GM19455 (cell line): ENCODE data around the gene E2F4.

Experiments
- ATAC-seq: cut with Tn5 transposase; IDR thresholded peaks from one replicate; pipeline ENCODE4 v1.9.1; 2021; ENCODE audit not compliant: unreplicated experiment

The E2F4 gene

DNA sequence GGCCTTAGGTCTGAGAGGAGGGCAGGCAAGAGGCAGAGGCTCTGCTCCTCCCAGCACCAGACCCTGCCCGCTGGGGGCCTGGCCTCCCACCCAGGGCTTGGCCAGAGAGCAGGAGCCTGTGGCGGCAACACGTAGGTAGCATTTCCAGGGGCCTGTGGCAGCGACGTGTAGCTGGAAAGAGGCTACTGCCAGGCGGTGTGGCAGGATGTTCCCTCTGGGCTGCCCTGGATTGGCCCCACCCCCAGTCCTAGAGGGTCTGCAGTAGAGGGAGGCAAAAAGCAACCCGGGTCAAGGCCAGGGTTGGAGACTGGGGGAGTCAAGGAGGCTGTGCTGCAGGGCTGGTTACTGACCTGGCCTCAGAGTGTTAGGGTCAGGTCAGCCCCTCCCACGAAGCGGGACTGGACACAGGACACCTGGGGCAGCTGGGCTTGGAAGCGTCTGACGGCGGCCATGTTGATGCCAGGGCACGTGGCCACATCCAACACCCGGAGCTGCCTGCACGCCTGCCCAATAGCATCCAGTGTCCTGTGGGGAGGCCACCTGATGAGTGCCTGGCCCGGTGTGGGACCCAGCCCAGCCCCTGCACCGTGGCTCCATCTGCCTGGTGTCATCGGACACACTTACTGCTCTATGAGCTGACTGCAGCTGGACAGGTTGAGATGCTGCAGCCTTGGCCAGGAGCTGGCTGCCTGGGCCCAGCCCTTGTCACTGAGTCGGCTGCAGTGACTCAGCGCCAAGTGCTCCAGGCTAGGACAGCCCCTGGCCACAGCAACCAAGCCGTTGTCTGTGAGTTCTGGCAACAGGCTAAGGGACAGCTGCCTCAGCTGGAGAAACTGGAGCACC, 15.5 kb downstream of the E2F4 start:
- no peak for ATAC-seq

DNA sequence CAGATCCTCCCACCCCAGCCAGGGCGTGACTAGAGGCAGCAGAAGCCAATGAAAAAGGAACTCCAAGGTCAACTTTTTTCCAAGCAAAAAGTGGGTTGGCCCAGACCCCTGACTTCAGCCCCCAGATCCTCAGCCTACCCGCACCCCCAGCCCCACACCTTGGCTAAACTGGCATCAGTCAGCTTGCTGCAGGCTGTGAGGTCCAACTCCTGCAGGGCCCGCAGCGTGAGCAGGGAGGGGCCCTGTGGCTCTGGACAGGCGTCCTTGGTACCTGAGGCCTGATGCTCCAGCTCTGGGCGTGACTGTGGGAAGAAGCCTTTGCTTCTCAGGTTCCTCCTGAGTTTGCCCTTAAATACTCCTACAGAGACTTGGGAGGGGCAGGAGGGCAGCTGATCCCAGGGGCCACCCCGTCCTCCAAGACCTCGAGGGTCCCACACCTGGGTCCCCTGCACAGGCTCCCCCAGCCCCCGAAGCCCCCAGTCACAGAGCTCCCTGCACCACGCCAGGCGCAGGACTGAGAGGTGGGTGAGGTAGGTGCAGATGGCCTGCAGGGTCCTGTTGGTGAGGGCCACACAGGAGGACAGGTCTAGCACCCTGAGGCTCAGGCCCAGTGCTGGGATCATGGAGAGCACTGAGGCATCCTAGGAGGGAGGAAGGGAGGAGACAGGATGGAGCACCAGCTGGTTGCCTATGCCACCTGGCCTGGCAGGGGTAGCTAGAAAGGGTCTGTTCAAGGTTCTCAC, 16.4 kb downstream of the E2F4 start:
- ATAC-seq: no peak

DNA sequence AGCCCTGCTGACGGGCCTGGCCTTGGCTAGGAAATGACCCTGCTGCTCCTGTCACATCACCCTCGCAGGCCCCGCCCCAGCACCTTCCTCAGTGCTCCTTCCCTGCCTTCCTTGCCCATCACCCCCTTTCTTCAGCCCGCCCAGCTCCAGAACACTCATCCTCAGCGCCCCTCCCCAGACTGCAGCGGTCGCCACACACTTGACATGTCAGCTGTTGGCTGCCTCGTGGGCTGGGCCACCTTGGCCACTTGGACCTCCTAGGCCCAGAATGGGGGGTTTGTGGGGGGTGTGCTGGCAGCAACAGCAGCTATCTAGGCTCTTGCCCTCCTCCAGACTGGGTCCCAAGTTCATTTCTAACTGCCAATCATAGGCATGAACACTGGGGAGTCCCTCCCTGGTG, 17.6 kb downstream of the E2F4 start:
- ATAC-seq: no peak

DNA sequence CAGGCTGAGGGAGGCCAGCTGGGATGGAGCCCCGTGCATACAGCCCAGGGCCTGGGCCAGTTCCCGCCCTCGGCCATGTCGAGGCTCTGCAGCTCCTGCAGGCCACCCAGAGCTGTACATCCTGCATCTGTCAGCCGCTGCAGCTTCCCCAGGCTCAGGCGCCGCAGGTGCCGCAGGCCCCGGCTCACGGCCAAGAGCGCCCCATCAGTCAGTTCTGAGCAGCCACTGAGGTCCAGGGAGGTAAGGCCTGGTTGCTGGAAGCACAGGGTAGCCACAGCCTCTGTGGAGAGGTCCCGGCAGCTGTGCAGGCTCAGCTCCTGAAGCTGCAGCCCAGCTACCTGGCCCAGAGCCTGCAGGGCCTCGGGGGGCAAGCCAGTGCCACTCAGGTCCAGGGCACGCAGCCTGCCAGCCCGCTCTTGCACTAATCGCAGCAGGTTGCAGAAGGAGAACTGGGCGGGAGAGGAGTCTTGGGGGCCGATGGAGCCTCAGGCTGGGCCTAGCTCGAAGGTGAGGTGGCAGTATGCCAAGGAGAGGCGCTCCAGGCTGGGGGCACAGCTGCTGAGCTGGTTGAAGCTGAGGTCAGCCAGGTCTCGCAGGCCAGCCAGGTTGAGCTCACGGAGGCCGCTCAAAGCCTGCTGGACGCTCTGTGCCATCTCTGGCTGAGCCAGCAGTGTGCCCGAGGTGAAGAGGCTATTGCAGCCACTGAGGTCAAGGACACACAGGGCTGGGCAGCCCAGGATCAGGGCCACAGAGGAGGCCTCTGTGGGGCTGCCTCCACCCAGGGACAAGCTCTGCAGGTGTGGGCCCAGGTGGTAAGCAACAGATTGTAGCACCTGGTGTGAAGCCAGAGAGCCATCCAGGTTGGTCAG, 18.3 kb downstream of the E2F4 start:
- ATAC-seq: no peak

DNA sequence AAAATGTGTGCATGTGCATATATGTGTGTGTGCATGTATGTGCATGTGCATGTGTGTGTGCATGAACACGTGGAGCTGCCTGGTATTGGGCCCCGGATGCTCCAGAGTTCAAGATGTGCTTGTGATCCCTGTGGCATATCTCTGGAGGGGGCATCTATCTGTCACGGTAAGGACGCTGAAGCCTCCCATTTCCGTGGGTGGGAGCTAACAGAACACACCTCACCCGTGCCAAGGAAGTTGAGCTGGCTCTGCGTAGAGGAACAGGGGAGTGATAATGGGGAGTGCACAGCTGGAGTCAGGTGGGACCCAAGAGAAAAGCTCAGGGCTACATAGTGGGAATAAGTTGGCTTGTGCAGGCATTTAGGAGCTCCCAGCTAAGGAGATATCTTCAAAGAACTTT, 19.7 kb downstream of the E2F4 start:
- ATAC-seq: no peak

DNA sequence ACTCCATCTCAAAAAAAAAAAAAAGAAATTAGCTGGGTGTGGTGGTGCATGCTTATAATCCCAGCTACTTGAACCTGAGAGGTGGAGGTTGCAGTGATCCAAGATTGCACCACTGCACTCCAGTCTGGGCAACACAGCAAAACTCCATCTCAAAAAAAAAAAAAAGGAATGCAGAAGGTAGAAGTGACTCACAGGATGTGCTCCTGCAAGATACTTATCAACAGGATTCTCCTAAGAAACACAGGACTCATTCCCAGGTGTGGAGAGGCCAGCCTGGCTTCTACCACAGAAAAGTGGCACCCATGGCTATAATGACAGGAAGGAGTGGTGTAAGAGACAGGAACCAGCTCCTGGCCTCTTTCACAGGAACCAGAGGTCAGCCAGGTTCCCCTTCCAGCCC, 20.8 kb downstream of the E2F4 start:
- ATAC-seq: no peak

DNA sequence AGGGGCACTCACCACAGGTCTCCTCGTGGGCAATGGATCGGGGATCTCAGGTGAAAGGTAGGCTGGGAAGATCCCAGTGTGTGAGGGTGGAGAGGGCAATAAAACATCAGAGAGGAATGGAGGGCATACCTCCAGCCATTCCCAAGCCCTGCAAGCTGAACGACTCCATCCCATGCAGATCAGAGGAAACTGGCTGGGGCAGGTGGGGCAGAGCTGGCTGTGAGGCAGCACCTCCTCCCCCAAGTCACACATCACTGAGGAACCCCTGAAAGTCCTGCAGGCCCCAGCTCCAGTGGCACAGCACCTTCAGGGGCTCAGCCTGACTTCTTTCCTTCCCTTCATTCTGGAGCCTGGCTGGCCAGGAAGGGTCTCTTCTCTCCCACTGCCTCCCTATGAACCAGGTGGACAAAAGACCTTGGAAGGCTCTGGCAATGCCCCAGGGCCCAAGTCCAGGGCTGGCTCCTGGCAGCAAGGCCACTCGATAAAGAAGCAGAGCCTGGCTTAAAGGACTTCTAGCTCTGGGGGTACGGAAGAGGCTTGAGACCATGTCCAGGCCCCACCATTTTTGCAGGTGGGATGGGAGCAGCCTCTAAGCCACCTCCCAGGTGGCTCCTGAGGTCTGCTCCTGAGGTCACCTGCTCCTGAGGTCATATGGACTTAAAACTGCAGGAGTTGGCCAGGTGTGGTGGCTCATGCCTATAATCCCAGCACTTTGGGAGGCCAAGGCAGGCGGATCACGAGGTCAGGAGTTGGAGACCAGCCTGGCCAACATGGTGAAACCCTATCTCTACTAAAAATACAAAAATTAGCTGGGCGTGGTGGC, 21.5 kb downstream of the E2F4 start:
- ATAC-seq: no peak

DNA sequence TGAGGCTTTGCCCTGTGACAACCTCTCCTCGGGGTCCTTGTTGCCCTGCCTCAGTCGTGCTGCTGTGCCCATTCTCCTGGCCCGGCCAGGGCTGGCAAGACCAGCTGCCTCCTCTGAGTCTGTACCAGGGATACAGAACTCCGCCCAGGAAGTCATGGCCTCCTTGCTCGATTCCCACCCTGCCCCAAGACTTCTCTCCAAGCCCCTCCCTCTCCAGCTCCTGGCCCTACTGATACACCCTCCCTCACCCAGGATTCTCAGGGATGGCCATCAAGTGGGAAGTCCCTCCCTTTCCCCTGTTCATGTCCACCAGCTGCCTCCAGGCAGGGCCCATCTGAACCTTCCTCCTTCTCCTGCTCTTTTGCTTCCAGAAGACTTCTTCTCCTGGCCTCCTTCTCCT, 23.8 kb downstream of the E2F4 start:
- ATAC-seq: no peak

DNA sequence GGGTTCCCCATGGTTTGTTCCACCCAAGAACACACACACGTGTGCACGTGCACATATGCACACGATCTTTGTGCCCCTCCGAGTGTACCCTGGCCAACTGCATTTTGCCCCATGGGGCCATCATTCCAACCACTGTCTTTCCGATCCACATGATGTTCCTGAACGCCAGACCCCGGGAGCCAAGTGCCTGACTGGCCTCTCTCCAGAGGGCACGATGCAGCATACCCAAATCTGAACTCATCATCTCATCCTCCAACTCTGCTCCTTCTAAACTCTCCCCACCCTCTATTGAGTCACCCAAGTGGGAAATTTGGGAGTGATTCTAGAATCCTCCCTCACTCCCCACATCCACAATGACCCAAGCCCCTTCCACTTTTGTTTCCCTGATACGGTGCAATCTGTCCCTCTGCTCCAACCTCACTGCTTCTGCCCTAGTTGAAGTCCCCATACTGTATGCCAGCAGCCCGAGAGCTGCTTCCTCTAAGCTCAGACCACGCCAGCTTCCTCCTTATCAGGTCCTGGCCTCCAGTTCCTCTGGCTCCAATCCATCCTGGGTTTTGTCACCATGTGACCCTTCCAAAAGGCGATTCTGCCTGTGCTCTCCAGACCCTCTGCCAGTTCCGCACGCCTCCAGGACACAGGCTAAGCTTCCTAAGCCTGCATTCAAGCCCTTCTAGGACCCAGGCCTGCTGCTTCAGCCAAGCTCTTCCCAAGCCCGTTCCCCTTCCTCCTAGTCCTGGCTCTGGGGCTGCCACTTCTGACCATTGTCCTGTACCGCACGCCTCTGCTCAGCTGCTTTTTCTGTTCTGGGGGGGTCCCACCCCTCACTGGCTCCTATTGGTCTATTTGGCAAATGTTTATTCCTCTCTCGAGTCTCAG, 24.9 kb downstream of the E2F4 start:
- ATAC-seq: no peak

DNA sequence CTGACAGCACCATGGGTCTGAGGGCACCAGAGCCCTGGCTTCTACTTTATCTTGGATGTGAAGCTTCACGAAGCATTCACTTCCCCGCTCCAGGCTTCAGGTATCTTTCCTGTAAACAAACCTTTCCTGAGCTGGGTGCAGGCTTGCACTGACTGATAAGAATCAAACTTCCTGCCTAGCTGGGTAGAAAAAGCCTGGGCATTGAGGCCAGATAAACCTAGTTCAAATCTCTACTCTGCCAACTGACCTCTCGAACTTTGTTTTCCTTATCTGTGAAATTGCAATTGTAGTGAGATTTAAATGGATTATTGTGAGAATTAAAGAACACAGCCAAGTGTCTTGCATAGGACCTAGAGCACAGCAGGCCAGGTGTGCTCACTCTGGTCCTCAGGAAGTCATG, 32.0 kb downstream of the E2F4 start:
- ATAC-seq: no peak

DNA sequence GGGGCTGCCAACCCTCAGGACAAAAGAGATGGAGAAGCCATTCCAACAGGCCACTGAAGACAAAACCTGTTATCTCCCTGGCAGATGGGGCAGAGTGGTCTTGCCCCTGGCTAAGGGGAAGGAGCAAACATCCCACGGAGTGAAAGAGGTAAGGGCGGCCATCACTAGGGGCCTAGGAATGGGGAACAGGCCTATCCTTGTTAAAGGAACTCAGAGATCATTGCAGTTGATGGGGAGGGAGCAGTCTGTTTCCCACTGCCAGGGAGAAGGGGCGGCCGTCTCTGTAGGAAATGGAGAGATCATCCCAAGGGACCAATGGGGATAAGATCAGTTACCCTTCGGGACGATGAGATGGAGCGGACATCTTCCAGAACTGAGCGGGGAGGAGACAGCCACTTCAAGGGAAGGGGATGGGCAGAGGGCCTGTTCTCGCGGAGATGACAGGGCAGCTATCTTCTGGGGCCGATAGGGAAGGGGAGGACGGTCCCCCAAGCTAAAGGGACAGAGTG, 34.4 kb downstream of the E2F4 start:
- ATAC-seq: no peak

DNA sequence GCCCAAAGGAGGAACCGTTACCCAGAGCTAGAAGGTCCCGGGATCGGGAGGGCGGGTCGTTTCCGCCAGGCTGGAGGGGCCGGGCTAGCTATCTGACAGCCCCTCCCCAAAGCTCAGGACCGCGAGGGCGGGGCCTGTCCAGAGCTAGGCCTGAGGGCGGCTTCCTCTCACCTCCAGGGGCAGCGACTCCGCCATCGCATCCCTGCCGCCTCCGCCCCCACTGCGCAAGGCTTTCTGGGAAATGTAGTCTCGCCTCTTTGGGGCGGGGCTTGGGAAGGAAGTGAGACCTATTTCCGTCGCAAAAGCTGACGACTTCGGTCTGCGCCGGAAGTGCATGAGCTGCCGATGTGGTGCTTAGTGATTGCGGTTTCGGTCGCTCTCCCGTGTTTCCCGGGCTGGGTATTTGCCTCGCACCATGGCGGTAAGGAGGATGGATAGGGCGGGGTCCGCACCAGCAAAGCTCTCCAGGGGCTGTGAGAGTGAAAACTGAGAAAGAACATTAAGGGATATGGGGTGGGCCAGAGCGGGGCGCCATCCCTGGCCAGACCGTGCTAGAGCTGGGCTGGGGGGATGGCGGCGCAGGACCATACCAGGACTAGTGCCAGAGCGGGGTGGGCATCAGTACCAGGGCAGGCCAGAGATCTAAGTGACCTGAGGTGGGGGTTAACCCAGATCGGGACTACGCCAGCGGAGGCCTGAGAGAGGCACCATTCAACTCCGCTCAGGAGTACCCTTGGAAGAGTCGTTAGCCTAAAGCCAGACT, 35.0 kb downstream of the E2F4 start, which contains the start of gene TMEM208:
TMEM208 (plus strand) TSS at position 327 of the 763 bp plus-strand sequence; CDS start at position 416, 89 bp downstream.
- peak; percentile 89 for ATAC-seq

DNA sequence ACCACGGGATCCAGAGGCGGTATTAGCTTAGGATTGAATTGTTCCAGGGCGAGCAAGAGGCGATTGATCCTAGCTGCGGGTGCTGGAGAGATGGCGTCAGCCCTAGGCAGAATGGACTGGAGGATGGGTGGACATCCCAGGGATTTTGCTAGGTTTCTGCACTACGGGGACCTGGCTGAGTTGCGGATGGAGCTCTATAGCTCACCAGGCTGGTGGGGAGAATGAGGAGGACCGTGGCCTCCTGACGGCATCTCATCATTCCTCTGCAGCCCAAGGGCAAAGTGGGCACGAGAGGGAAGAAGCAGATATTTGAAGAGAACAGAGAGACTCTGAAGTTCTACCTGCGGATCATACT, 35.6 kb downstream of the E2F4 start:
- ATAC-seq: no peak

DNA sequence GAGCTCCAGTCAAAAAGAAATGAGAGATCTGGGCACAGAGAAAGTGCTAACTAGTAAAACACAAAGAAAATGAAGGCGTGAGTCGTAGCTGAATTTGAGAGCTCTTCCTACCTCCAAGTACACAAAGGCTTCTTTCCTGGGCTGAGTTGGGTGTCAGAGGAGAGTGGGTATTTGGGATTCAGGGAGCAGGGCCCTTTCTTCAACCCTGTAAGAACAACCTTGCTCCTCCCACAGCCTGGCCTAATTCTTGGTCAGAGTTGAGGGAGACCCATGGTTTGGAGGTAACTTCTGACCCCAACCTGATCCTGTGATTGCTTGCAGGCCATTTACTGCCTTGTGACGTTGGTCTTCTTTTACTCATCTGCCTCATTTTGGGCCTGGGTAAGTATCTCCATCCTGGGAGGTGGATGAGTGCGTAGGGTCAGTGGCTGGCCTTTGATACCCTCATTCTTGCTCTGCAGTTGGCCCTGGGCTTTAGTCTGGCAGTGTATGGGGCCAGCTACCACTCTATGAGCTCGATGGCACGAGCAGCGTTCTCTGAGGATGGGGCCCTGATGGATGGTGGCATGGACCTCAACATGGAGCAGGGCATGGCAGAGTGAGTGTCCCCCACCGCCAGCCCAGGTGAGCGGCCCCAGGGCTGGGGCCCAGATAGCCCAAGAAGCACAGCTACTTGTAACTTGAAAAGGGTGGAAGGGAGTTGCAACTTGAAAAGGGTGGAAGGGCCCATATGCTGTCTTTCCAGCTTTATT, 36.3 kb downstream of the E2F4 start:
- no peak for ATAC-seq

DNA sequence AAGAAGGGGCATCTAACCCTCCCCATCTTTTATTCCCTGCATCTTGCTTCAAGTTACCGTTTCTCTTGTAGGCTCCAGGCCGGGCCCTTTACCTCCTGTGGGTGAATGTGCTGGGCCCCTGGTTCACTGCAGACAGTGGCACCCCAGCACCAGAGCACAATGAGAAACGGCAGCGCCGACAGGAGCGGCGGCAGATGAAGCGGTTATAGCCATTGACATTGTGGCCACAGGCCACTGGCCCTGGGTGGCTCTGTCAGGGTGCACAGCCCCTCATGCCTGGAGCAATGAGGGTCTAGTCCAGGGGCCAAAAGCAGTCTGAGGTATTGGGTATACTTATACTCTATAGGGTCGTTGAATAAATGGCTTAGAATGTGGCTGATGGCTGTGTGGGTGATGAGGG, 37.0 kb downstream of the E2F4 start:
- no peak for ATAC-seq

DNA sequence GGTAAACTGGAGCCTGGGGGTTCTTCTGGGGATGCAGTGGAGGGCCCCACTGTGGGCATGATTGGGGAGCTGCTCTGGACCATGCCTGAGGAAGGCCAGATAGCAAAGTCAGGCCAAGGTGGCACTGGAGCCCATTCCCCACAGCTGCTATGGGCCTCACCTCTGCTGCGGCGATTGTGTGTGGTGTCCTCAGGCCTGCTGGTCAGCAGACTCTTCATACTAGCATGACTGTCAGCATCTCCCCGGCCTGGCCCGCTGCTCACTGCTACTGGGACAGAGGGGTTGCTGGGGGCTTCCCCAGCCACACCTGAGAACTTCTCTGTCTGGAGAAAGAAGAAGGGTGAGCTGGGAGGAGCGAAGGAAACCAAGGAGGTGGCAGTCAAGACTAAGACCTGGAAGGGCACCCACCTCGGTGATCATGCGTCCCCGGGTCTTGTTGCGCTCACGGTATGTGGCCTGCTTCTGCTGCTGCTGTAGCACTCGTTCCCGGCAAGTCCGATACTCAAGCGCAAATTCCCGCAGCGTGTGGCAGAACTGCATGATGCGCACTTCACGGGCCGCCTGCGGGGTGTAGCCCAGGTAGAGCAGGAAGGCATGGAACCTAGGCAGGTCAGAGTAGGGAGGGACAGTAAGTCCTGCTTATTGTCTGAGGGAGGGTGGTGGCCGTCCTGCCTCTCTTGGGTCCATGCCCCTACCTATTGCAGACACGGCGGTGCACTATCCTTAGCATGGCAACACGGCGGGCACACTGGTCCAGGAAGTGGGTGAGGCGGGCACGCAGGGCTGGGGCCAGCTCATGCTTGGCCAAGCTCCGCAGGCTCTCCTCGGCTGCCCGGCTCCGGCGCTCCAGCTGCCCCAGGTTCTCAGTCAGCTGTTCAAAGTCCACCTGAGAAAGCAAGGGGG, 38.2 kb downstream of the E2F4 start:
- no peak for ATAC-seq
